Skin of body (tissue), 2 donors: ENCODE results near the gene PLXNA2. TPM values are rescaled to one million over a fixed set of nuclear protein-coding genes. Genes with fewer than 3 reads are reported as not detected.

Experiments
- DNase-seq: peaks from one replicate; lab custom pipeline; 2025; lab: John Stamatoyannopoulos, UW
- total RNA-seq: library from RNA; depleted of rRNA; stranded (reverse); fragments of >200 nt; gene quantifications from one replicate; pipeline ENCODE4 v1.2.3, GENCODE V29; 2014

PLXNA2 gene
- total RNA-seq, 1 donor from 2014 or later = 13.5 TPM

GRCh38 chr1:207999274-207999915, 244.8 kb downstream of the PLXNA2 start:
- no peak for DNase-seq

- DNase-seq = no peak
Measured at GRCh38 chr1:207998691-207999090, 245.5 kb downstream of the PLXNA2 start.

- peak; percentile 29 for DNase-seq
Measured at GRCh38 chr1:207997486-207998268, 246.5 kb downstream of the PLXNA2 start.

GRCh38 chr1:207996636-207997035, 247.5 kb downstream of the PLXNA2 start:
- no peak for DNase-seq

- no peak for DNase-seq
Measured at GRCh38 chr1:207995576-207995975, 248.6 kb downstream of the PLXNA2 start.

GRCh38 chr1:207993477-207994445, 250.4 kb downstream of the PLXNA2 start:
- DNase-seq = no peak

- DNase-seq = no peak
Measured at GRCh38 chr1:207992677-207993236, 251.4 kb downstream of the PLXNA2 start.

GRCh38 chr1:207991583-207992026, 252.6 kb downstream of the PLXNA2 start:
- no peak for DNase-seq

GRCh38 chr1:207990876-207991582, 253.2 kb downstream of the PLXNA2 start:
- no peak for DNase-seq

- DNase-seq = no peak
Measured at GRCh38 chr1:207990455-207990854, 253.7 kb downstream of the PLXNA2 start.

- no peak for DNase-seq
Measured at GRCh38 chr1:207988326-207989165, 255.6 kb downstream of the PLXNA2 start.

- DNase-seq = no peak
Measured at GRCh38 chr1:207987164-207987563, 257.0 kb downstream of the PLXNA2 start.

GRCh38 chr1:207985996-207986395, 258.2 kb downstream of the PLXNA2 start:
- no peak for DNase-seq

- peak; percentile 88 for DNase-seq
Measured at GRCh38 chr1:207984831-207985572, 259.2 kb downstream of the PLXNA2 start.

- no peak for DNase-seq
Measured at GRCh38 chr1:207983044-207983635, 261.0 kb downstream of the PLXNA2 start.

GRCh38 chr1:207981976-207982375, 262.2 kb downstream of the PLXNA2 start:
- no peak for DNase-seq

- no peak for DNase-seq
Measured at GRCh38 chr1:207978441-207978840, 265.7 kb downstream of the PLXNA2 start.

GRCh38 chr1:207977876-207978275, 266.3 kb downstream of the PLXNA2 start:
- no peak for DNase-seq
